Urinary bladder (tissue), 2 donors: Measurements from ENCODE around the gene SHISA8. TPM values are rescaled to one million over a fixed set of nuclear protein-coding genes. Genes with fewer than 3 reads are reported as not detected.

Experiments
- polyA plus RNA-seq: library from polyadenylated mRNA; stranded (reverse); fragments of 200-250 nt; gene quantifications from one replicate; pipeline ENCODE4 v1.2.3, GENCODE V29; 2013
- small RNA-seq: library from RNA; depleted of rRNA; stranded (forward); fragments of <200 nt; gene quantifications from one replicate; pipeline ENCODE3, GENCODE V24; 2014
- total RNA-seq: library from RNA; depleted of rRNA; stranded (reverse); fragments of >200 nt; gene quantifications from one replicate; pipeline ENCODE4 v1.2.3, GENCODE V29; 2014
- donor health status: healthy.

The SHISA8 gene
- total and polyA plus RNA-seq, 2 donors: not detected

Small RNA genes lying within 50 kb of the gene (small RNA-seq; reads per million reads assigned to genes)
- gene MIR33A: 0.77 reads per million, percentile 66 among the genes with 10 or more reads in this experiment

Other genes starting within 250 kb of the SHISA8 start
- gene SNU13, start 226.2 kb downstream of the SHISA8 start, total RNA-seq: 41.3 TPM
- gene SNU13, start 226.2 kb downstream of the SHISA8 start, polyA plus RNA-seq: 137 TPM
- 0.95 TPM for gene MEI1, start 215.6 kb downstream of the SHISA8 start, total RNA-seq
- gene MEI1, start 215.6 kb downstream of the SHISA8 start, polyA plus RNA-seq: 1.3 TPM
- 15.0 TPM for gene CCDC134, start 114.4 kb downstream of the SHISA8 start, total RNA-seq
- gene CCDC134, start 114.4 kb downstream of the SHISA8 start, polyA plus RNA-seq: 2.4 TPM
- 49.7 TPM for gene SREBF2, start 82.0 kb downstream of the SHISA8 start, total RNA-seq
- 51.3 TPM for gene SREBF2, start 82.0 kb downstream of the SHISA8 start, polyA plus RNA-seq
- 0.53 TPM for gene TNFRSF13C, start 11.7 kb upstream of the SHISA8 start, total RNA-seq
- gene TNFRSF13C, start 11.7 kb upstream of the SHISA8 start, polyA plus RNA-seq: 0.06 TPM
- gene CENPM, start 32.1 kb upstream of the SHISA8 start, total RNA-seq: 6.2 TPM
- 1.1 TPM for gene CENPM, start 32.1 kb upstream of the SHISA8 start, polyA plus RNA-seq
- 1.7 TPM for gene SEPTIN3, start 54.4 kb upstream of the SHISA8 start, total RNA-seq
- gene SEPTIN3, start 54.4 kb upstream of the SHISA8 start, polyA plus RNA-seq: 0.49 TPM
- 5.2 TPM for gene WBP2NL, start 83.7 kb upstream of the SHISA8 start, total RNA-seq
- gene WBP2NL, start 83.7 kb upstream of the SHISA8 start, polyA plus RNA-seq: 0.98 TPM
- gene NAGA, start 155.7 kb upstream of the SHISA8 start, total RNA-seq: 38.6 TPM
- gene NAGA, start 155.7 kb upstream of the SHISA8 start, polyA plus RNA-seq: 30.9 TPM
- gene PHETA2, start 159.2 kb upstream of the SHISA8 start, total RNA-seq: 26.0 TPM
- gene PHETA2, start 159.2 kb upstream of the SHISA8 start, polyA plus RNA-seq: 17.3 TPM
- gene SMDT1, start 164.6 kb upstream of the SHISA8 start, total RNA-seq: 10.0 TPM
- 86.1 TPM for gene SMDT1, start 164.6 kb upstream of the SHISA8 start, polyA plus RNA-seq
- gene NDUFA6, start 175.7 kb upstream of the SHISA8 start, total RNA-seq: 54.0 TPM
- 118 TPM for gene NDUFA6, start 175.7 kb upstream of the SHISA8 start, polyA plus RNA-seq
- gene CYP2D6, start 215.7 kb upstream of the SHISA8 start, total RNA-seq: 0.48 TPM
- gene CYP2D6, start 215.7 kb upstream of the SHISA8 start, polyA plus RNA-seq: 0.61 TPM